Activated CD8-positive, alpha-beta memory T cell treated with anti-CD3 and anti-CD28 coated beads for 4 hours (primary cell): Measurements from ENCODE around the gene KANSL3.
"Not testable (repeated sequence)": the region's sequence is repeated elsewhere in the genome, so short reads cannot be mapped to it uniquely, and the experiment has no call there.

ENCODE experiments used
- DNase-seq, 2 donors: peaks; one replicate each; pipeline ENCODE4 v3.0.0-alpha.2; 2020; ENCODE audit warnings: low read depth in 2 of 2

Gene KANSL3

DNA sequence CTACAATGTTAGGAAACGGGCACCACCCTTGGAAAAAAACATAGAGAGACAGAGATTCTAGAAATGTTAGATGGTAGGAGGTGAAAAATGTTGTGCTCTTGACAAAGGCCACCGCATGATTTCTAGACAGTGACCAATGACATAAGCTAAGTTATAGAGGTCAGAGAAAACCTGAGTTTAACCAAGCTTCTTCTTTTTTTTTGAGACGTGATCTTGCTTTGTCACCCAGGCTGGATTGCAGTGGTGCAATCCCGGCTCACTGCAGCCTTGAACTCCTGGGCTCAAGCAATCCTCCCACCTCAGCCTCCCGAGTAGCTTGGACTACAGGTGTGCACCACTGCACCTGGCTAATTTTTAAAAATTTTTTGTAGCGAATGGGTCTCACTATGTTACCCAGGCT lies 17.4 kb upstream of the KANSL3 start:
- DNase-seq, result no peak

GRCh38 chr2:96654791-96655190 lies 16.7 kb upstream of the KANSL3 start:
- not testable (repeated sequence) for DNase-seq

- no peak for DNase-seq
Measured at GRCh38 chr2:96651793-96652192, 13.7 kb upstream of the KANSL3 start.

DNA sequence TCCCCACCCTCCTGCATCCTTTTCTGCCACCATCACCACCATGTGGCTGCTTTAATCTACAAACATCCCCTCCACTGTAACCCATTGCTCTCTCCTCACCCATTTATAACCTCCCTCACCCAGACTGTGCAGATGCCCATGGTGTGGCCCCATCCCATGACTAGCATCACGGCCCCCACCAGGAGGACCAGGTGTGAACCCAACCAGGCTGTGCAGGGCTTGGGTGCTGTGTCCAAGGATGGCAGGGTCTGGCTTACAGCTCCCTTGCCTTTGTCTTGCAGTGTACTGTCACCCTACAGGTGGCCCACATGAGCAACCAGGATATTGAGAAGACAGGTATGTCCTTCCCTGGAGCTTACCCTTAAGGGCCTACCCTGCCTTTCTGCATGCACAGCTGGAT lies 11.2 kb upstream of the KANSL3 start:
- DNase-seq, result no peak

DNA sequence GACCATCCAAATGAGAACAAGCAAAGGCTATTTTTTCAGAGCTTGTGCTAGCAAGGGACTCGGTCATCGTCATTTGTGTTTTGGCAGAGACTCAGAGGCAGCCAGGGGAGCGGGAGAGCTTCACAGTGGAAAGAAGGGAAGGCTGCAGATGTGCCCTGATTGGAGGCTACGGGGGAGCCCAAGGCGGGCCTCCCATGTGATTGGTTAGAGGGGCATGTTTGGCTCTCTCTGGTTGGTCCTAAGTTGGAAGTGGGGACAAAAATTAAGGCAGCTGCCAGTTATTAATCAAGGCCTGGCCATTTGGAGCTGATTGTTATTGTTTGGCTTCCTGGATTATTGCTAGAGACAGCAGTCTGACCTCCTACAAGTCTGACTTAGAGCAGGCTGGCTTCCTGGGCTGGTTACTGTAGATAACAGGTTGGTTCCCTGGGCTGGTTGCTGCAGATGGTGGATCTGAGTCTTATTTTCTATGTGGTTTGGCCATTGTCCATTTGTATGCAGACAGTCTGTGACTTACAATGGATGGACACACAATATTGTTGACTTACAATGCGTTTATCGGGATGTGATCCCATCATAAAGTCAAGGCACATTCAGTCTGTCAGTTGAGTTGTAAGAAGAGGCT lies 10.3 kb upstream of the KANSL3 start:
- DNase-seq, result no peak

DNA sequence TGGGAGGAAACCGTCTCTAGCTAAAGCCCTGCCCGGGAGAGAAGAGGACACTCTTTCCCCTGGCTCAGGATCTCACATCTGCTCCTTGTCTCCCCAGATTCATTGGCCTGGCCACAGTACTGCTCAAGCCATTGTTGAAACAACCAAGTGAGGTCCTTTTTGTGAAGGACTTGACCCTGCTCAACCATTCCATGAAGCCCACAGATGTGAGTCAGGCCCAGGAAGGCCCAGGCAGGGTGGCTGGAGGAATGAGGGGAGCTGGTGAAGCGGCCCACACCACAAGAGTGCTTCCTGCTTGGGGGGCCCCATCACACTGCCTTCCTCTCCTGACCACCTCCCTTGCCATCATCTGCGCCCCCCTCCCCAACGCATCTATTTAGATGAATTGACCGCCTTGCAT lies 9.6 kb upstream of the KANSL3 start:
- no peak for DNase-seq

GRCh38 chr2:96642564-96643360 lies 4.7 kb upstream of the KANSL3 start, which contains the start of gene FER1L5:
TSS of gene FER1L5 (plus strand) at chr2:96642764. CDS start at chr2:96642837, 73 bp downstream.
- no peak for DNase-seq

DNA sequence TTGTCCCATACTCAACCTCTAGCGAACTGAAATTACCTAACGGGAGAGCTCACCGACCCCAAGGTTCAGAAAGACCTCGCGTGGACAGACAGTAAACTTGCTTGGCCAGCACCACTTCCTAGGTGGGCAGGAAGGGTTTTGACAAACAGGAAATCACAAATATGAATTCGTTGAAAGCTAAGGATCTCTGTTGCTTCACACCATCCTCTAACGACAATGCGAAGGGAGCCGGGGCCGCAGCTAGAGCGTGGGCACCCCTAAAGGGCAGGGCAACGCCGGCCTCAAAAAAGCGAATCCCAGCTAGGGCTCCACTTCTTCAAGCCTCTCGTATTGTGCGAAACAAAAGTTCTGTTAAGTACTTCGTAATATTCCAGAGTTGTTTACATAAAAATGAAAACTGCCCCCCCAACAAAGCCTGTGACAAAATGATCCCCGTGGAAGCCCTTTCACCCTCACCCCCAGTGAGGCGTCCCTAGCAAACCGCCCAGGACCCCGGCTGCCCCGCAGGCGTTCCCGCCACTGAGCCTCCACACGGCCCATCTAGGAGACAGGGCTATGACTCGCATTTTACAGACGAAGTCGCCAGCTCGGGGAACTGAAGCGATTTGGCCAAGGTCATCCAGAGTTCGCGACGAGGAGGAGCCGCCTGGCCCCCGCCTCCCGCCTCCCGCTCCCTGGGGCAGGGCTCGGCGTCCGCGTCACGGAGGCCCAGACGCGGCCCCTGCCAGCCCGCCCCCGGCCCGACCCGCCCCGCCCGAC lies 548 bp downstream of the KANSL3 start:
- DNase-seq, result peak; percentile 51 to 69

DNA sequence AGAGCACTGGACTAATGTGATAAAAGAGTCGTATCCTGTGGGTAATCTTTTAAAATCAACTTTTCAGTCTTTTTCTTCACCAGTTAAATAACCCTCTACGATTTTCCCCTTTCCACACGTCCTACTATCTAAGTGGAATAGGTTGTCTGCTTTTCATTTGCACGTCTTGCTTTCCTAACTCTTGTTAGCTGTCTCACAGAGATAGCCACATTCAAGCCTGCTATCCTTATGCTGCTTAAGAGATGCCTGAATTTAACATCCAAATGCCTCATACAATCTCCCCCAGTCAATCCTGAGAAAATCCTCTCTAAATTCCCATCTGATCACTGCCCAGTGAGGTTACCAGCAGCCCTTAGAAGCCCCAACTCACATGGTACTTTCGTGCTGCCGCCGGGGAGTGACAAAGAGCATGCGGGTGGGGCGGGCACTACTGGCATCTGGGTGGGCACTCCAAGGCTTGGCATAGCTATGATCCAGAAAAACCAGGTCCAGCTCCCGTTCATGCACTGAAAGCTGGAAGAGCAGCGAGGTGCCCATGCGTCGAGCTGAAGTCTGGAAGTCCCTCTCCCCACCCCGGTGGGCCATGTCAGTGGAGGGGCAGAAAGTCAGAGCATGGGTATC lies 1.5 kb downstream of the KANSL3 start:
- DNase-seq, result no peak

DNA sequence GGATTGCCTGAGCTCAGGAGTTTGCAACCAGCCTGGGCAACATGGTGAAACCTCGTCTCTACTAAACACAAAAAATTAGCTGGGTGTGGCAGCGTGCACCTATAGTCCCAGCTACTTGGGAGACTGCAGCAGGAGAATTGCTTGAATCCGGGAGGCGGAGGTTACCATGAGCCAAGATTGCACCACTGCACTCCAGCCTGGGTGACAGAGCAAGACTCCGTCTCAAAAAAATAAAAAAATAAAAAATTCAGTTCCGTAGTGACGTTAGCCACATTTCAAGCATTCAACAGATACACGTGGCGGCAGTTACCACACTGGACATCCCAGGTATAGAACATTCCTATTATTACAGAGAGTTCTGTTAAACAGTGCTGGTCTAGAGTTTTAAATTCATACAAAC lies 4.5 kb downstream of the KANSL3 start:
- no peak for DNase-seq

GRCh38 chr2:96631804-96632435 lies 6.2 kb downstream of the KANSL3 start:
- DNase-seq, result no peak

- no peak for DNase-seq
Measured at GRCh38 chr2:96626553-96626942, 11.6 kb downstream of the KANSL3 start.

GRCh38 chr2:96625571-96626552 lies 12.2 kb downstream of the KANSL3 start:
- DNase-seq, result no peak

DNA sequence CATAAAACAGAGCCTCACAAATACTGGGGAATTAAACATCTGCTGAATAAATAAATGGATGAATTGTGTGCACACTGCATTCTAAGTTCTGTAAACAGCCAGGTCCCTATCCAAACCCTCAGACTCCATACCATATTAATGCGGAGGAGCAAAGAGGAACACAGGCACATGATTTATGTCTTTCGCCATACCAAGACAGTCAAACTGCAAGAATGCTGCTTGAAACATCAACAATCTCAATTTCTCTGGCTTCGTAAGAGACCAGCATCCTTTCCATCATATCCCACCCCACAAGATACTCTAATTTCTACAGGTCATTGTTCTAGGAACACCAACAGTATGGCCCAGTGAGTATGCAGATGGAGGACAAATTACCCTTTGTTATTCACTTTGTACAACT lies 15.0 kb downstream of the KANSL3 start:
- no peak for DNase-seq

DNA sequence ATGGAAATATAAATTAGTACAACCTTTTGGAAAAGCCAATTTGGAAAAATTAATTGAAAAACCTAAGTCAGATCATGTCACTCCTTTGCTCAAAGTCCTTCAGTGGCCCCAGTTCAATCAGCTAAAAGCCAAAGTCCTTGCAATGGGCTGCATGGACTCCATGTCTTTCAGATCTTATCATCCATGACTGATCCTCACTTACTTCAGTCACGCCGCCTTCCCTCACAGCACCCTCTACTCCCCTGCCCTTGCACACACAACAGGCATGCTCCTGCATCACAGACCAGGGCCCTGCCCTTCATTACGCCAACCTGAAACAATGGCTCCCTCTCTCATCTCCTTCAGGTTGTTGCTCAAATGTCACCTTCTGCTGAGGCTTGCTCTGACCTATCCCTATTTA lies 15.6 kb downstream of the KANSL3 start:
- DNase-seq, result no peak

- DNase-seq, result no peak
Measured at GRCh38 chr2:96618596-96619283, 19.4 kb downstream of the KANSL3 start.

DNA sequence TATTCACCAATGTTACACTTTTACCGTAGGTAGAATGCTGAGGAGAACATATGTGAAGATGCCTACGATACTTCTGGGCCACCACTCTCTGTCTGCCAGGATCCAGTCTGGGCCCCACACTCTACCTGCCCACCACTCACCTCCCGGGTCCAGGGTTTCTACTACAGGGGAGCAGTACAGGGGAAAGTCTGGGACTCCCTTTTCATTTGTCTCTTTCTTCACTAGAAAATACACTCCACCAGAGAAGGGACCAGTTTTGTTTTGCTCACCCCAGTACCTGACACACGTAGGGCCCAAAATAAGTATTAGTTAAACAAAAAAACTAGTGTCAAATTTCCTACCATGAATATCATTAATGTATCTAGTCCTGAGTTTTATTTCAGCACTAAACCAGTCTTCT lies 21.1 kb downstream of the KANSL3 start:
- DNase-seq, result no peak

DNA sequence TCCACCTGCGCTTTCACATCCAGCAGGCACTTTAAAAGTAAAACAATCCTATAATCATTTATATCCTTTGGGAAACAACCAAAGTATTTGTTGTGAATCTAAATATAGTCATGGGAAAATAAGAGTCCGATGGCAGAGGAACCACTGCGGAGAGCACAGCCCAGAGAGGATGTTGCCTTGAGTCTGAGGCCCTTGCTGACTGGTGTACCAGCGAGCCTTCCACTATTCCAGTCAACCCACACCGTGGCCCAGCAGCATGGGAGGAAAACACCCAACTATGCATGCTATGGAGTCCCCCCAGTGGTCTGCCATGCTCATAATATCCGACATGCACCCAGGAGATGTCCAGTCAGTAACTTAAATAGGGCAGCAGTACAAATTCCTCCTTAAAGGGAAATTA lies 21.6 kb downstream of the KANSL3 start:
- no peak for DNase-seq

- no peak for DNase-seq
Measured at GRCh38 chr2:96616128-96616527, 22.0 kb downstream of the KANSL3 start.
